ENCODE results near the gene OR52E5.

DNA sequence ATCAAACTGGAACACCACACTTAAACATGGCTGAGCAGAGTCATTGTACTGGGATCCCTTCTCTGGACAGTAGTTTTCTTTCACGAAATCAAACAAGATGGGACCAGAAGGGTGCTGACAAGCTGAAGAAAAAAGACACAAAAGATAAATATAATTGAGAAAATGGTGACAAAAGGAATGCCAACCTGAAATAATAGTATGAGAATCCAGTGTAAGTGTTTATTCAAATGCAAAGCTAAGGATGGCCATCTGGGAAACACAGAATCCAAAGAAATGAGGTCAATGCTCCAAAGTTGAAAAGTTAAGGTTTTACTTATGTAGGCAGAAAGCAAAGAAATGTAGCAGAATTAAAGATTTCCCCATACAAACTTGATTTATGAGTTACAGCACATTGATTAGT, 5.3 kb upstream of the OR52E5 start:
- no peak for TF ChIP-seq POLR2A (IDR thresholded peaks at IDR 0.05; ENCODE audit: low read length)
- no peak for TF ChIP-seq GATA1 (IDR thresholded peaks at IDR 0.05; ENCODE audit: low read depth, low read length)

Data from erythroblast (primary cell).